SJSA1 (cell line): ENCODE results near the gene NFATC2IP. TPM values are rescaled to one million over a fixed set of nuclear protein-coding genes. Genes with fewer than 3 reads are reported as not detected.
"Not testable (repeated sequence)": the region's sequence is repeated elsewhere in the genome, so short reads cannot be mapped to it uniquely, and the experiment has no call there.

Experiments
- DNase-seq, 2 experiments: peaks; one replicate each; pipeline ENCODE4 v3.0.0-alpha.2; 2015 to 2020; ENCODE audit warnings: low spot score in 2 of 2, low read depth in 1 of 2
- H3K27ac ChIP-seq: fragments of 250-450 bp; sonication (Bioruptor Pico); 2 replicates; pipeline ENCODE4 v1.5.1; 2020; ENCODE audit warnings: mild to moderate bottlenecking, moderate library complexity
- H3K27me3 ChIP-seq: fragments of 250-450 bp; sonication (Bioruptor Pico); replicated peaks from 2 replicates; pipeline ENCODE4 v1.5.1; 2020; ENCODE audit warnings: mild to moderate bottlenecking, moderate library complexity
- H3K36me3 ChIP-seq: fragments of 250-450 bp; sonication (Bioruptor Pico); 2 replicates; pipeline ENCODE4 v1.5.1; 2020; ENCODE audit warnings: mild to moderate bottlenecking
- H3K4me1 ChIP-seq: fragments of 250-450 bp; sonication (Bioruptor Pico); replicated peaks from 2 replicates; pipeline ENCODE4 v1.6.1; 2021; ENCODE audit warnings: mild to moderate bottlenecking
- H3K4me3 ChIP-seq: fragments of 250-450 bp; sonication (Bioruptor Pico); 2 replicates; pipeline ENCODE4 v1.5.1; 2020; ENCODE audit warnings: mild to moderate bottlenecking
- H3K9me3 ChIP-seq: fragments of 250-450 bp; sonication (Bioruptor Pico); replicated peaks from 2 replicates; pipeline ENCODE4 v1.5.1; 2020; ENCODE audit warnings: mild to moderate bottlenecking
- total RNA-seq: library from RNA; depleted of rRNA; stranded (reverse); fragments of >200 nt; shearing (Covaris generic); gene quantifications from 2 replicates; pipeline ENCODE4 v1.2.3, GENCODE V29; 2014

The NFATC2IP gene
- total RNA-seq, 1 experiment from 2014 or later = 29.8 TPM

DNA sequence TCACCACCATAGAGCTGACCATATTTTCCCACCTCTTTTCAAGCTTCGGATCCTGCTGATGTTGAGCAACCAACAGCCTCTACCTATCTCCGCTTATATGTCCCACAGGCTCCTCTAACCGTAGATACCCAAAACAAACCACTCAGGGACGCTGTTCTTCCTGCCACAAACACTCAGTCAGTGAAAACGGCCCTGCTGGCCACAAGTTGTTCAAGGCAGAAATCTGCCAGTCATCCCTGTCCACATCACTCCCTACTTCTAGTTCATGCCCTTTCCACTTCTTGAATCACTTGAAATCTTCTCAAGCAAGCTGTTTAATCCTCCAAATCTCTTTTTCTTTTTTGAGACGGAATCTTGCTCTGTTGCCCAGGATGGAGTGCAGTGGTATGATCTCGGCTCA is 33.6 kb upstream of the NFATC2IP start:
- DNase-seq = no peak

DNA sequence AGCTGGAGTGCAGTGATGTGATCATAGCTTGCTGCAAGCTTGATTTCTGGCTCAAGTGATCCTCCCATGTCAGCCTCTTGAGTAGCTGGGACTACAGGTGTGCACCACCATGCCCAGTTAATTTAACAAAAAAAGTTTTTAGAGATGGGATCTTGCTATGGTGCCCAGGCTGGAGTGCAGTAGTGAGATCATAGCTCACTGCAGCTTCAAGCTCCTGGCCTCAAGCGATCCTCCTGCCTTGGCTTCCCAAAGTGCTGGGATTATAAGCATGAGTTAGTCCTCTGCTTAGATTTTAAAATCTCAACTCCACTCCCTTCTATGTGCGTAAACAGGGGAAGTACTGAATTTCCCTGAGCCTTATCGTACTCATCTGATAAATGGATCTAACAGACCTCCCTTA is 32.0 kb upstream of the NFATC2IP start:
- no peak overlapping the region for H3K4me3 ChIP-seq
- H3K4me1 ChIP-seq = no peaks in the 10 kb centered on the region
- DNase-seq = no peak
- H3K27me3 ChIP-seq = no peaks in the 10 kb centered on the region
- peaks cover 38% of the 10 kb centered on the region for H3K36me3 ChIP-seq
- H3K27ac ChIP-seq = no peak overlapping the region
- H3K9me3 ChIP-seq = no peaks in the 10 kb centered on the region

More for the DNA sequence above, 33.6 kb upstream of the NFATC2IP start:
- peaks cover 50% of the 10 kb centered on the region for H3K36me3 ChIP-seq
- no peak overlapping the region for H3K27ac ChIP-seq
- no peaks in the 10 kb centered on the region for H3K27me3 ChIP-seq
- no peaks in the 10 kb centered on the region for H3K9me3 ChIP-seq
- H3K4me3 ChIP-seq = no peak overlapping the region
- H3K4me1 ChIP-seq = no peaks in the 10 kb centered on the region

DNA sequence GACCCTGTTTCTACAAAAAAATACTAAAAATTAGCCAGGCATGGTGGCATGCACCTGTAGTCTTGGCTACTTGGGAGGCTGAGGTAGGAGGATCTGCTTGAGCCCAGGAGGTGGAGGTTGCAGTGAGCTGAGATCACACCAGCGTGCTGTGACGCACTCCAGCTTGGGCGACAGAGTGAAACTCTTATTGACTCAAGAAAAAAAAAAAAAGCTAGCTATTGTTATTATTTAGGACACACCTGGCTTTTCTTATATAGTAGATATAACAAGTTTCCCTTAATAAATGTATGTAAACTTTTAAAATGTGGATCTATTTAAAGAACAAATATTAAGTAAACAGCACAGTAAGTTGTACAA is 27.5 kb upstream of the NFATC2IP start:
- Histone ChIP-seq H3K4me3 (no peak overlapping the region), H3K4me1 (peaks cover 15% of the 10 kb centered on the region), H3K36me3 (peaks cover 17% of the 10 kb centered on the region), H3K27ac (no peak overlapping the region), H3K27me3 (no peaks in the 10 kb centered on the region), H3K9me3 (no peaks in the 10 kb centered on the region)
- DNase-seq = no peak

DNA sequence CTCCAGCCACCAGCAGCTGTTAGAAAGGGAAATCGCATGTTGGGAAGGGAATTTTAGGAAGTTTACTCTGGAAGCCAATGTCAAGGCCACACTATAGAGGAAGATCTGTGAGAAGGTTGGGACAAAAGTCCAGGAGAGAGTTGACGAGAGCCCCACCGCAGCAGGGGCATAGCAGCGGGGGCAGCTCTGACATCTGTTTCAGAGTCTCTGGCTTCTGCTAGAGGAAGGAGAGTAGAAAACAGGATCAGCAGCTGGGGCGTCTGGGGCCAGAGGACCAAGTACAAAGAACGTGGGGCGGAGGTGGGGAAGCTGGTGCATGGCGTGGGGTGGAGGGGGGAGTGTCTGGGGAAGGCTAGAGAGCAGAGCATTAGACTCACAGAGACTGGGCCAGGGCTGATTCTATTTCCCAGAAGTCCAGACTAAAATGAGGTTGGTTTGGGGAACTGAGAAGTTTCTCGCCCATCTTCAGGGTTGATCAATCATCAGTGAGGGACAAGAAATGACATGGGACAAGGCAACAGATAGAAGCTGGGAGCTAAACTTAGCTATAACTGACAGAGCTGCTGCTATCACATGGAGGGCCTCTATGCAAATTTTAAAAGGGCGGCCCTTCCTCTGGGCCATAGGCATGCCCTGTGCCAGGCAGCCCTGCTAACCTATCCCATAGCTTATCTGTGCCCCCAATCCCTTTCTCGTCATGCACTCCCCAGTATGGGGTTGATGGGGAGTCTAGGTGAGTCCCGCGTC is 26.9 kb upstream of the NFATC2IP start:
- Histone ChIP-seq H3K9me3 (no peaks in the 10 kb centered on the region), H3K4me1 (peaks cover 15% of the 10 kb centered on the region), H3K27me3 (no peaks in the 10 kb centered on the region), H3K4me3 (no peak overlapping the region), H3K36me3 (peaks cover 13% of the 10 kb centered on the region), H3K27ac (no peak overlapping the region)
- DNase-seq = no peak

DNA sequence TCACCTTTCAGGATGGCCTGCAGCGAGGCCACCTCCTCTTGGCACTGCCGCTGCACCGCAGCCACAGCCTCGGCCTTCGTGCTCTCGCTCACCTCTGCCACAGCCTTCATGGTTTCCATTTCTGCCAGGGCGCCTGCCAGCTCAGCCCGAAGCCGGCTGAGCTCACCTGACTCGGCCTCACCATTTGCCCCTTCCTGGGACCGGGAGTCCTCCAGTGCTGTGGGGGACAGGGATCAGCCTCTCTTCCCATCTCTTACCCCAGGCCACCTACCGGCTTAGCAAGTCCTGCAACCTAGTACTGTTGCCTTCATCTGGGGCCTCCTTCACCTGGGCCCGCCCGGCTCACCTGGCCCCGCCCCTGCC is 26.4 kb upstream of the NFATC2IP start:
- Histone ChIP-seq H3K9me3 (no peaks in the 10 kb centered on the region), H3K4me1 (peaks cover 15% of the 10 kb centered on the region), H3K27me3 (no peaks in the 10 kb centered on the region), H3K27ac (no peak overlapping the region), H3K4me3 (peak overlapping the region; percentile 89), H3K36me3 (peaks cover 8% of the 10 kb centered on the region)
- no peak for DNase-seq

DNA sequence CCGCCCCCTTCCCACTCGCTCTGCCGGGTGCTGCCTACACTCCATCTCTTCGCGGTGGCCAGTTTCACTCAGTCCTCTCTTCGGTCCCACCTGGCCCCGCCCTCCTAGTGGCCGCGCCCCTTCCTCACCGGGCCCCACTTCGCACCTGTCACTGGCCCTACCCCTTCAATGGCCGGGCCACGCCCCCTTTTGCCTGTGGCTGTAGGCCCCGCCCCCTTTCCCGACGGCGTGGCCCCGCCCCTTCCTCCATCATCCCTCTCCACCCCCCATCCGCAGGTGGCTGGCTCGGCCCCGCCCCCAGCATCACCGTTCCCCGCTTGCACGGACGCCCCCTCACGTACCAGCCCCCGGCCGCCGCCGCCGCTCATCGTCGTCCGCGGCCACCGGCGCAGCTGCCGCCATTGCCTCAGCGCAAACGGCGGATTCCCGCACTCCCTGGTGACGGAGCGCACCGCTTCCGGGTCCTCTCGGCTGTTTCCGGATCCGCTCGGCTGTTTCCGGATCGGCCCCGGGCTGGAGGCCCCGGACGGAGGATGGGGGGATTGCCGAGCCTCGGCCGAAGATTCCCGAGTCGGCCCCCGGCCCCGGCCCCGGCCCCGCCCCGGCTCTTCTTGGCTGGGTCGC is 25.9 kb upstream of the NFATC2IP start, which contains the start of gene RABEP2:
Gene RABEP2, minus strand, starts transcription at position 477 of the 624 bp plus-strand sequence. Its CDS starts 75 bp downstream, at position 402.
- H3K36me3 ChIP-seq = peaks cover 3% of the 10 kb centered on the region
- DNase-seq = peak in 1 of 2 experiments; percentile 94
- H3K4me3 ChIP-seq = peak within 1 kb of the TSS; percentile 89
- no peaks in the 10 kb centered on the region for H3K9me3 ChIP-seq
- peak within 1 kb of the TSS; percentile 95 for H3K27ac ChIP-seq
- H3K4me1 ChIP-seq = peaks cover 15% of the 10 kb centered on the region
- no peaks in the 10 kb centered on the region for H3K27me3 ChIP-seq

DNA sequence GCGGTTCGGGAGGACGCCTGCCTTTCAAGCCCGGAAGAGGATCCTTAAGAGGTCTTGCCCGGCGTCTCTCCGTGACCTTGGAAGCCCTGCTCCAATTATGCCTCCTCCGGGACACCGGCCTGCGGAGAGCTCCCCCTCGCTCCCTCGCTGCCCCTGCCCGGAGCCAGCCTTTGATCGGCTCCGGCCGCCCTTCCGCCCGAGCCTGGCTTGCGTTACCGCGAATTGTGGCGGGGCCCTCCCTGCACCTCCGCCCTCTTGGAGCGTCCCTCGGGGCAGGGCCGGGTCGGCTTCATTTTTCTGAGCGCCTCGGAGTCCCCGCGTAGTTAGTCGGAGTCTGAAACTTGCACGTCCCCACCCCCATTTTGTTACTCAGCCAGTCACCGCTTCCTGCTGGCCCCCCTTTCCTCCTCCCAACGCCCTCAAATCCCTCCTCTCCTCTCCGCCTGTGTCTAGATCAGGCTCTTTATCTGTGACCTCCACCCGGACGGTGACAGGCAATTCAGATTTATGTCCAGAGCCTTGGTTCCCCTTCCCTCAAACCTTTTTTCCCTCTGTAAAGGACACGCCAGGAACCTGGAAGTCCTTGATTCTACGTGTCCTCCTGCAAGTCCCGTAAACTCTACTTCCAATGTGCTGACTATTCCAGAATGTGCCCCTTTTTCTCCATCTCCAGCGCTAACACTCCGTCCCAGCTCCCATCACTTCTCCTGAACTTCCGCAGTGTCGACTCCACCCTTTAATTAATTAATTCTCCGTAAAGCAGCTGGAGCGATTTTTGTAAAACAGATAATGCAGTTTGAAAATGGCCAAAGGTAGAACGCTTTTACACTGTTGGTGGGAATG is 25.1 kb upstream of the NFATC2IP start:
- H3K36me3 ChIP-seq = peaks cover 3% of the 10 kb centered on the region
- peak; percentile 89 to 93 for DNase-seq
- H3K27ac ChIP-seq = peak overlapping the region; percentile 95

DNA sequence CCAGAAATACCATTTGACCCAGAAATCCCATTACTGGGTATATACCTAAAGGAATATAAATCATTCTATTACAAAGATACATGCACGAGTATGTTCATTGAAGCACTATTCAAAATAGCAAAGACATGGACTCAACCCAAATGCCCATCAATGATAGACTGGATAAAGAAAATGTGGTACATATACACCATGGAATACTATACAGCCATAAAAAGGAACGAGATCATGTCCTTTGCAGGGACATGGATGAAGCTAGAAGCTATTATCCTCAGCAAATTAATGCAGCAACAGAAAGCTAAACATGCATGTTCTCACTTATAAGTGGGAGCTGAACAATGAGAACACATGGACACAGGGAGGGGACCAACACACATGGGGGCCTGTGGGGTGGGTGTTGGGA is 24.5 kb upstream of the NFATC2IP start:
- H3K4me3 ChIP-seq = peak overlapping the region; percentile 89
- DNase-seq, H3K27ac ChIP-seq, H3K27me3 ChIP-seq, H3K9me3 ChIP-seq, H3K36me3 ChIP-seq: not testable (repeated sequence)
- peaks cover 15% of the 10 kb centered on the region for H3K4me1 ChIP-seq

More for the DNA sequence above, 25.1 kb upstream of the NFATC2IP start:
- peaks cover 15% of the 10 kb centered on the region for H3K4me1 ChIP-seq
- peak overlapping the region; percentile 89 for H3K4me3 ChIP-seq
- H3K27me3 ChIP-seq = no peaks in the 10 kb centered on the region
- no peaks in the 10 kb centered on the region for H3K9me3 ChIP-seq

DNA sequence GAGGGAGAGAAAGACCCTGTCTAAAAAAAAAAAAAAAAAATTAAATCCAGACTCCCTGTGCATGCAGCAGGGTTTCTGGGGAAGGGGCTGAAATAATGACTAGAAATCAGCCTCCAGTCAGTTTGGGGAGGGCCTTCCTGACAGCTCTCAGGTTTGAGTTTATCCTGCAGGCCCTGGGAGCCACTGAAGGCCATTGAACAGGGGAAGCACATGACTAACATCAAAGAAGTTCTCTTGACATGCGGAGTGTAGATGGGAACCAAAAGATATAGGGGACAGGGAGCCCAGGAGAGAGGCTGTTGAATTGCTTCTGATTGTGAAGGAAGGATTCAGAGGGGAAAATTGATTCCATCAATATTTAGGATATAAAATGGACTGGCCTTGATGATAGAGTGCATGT is 22.9 kb upstream of the NFATC2IP start:
- Histone ChIP-seq H3K9me3 (no peaks in the 10 kb centered on the region), H3K4me3 (no peak overlapping the region)

DNA sequence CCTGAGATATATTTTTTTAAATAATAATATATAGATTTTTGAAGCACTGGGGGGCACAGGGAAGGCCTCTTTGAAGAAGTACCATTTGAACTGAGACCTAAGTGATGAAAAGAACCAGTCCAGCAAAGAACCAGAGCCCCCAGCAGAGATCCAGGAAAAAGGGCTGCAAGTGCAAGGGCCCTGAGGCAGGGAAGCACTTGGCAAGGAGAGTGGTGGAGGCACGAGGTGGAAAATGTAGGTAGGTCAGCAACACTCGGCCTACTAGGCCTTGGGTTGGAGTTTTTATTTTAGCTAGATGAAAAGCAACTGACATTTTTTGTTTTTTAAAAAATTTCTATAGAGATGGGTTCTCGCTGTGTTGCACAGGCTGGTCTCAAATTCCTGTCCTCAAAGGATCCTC is 20.5 kb upstream of the NFATC2IP start:
- Histone ChIP-seq H3K4me1 (peaks cover 8% of the 10 kb centered on the region; the same call in 1 of the 2 replicates), H3K9me3 (no peaks in the 10 kb centered on the region), H3K4me3 (no peak overlapping the region), H3K36me3 (peaks cover 3% of the 10 kb centered on the region), H3K27ac (no peak overlapping the region), H3K27me3 (no peaks in the 10 kb centered on the region)
- no peak for DNase-seq

More for the DNA sequence above, 22.9 kb upstream of the NFATC2IP start:
- Histone ChIP-seq H3K4me1 (peaks cover 15% of the 10 kb centered on the region), H3K27ac (no peak overlapping the region), H3K27me3 (no peaks in the 10 kb centered on the region), H3K36me3 (peaks cover 3% of the 10 kb centered on the region)
- DNase-seq = no peak

DNA sequence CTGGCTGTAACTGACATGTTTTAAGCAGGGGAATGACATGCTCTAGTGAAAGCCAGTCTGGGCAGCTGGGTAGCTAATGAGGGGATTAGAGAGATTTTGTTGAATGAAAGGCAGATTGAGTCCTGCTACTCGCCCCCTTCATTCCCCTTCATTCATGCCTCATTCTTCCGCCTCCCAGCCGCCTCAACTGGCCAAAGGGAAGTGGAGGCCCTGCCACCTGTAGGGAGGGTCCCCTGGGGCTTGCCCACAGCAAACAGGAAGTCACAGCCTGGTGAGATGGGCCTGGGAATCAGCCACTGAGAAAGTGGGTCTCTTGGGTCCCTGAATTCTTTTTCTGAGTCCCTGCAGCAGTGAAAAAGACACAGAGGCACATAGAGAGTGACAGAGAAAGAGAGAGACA is 20.1 kb upstream of the NFATC2IP start:
- H3K36me3 ChIP-seq = no peaks in the 10 kb centered on the region
- no peak for DNase-seq
- H3K4me3 ChIP-seq = no peak overlapping the region
- H3K27me3 ChIP-seq = no peaks in the 10 kb centered on the region
- peaks cover 5% of the 10 kb centered on the region; the same call in 1 of the 2 replicates for H3K4me1 ChIP-seq
- no peak overlapping the region for H3K27ac ChIP-seq
- no peaks in the 10 kb centered on the region for H3K9me3 ChIP-seq

DNA sequence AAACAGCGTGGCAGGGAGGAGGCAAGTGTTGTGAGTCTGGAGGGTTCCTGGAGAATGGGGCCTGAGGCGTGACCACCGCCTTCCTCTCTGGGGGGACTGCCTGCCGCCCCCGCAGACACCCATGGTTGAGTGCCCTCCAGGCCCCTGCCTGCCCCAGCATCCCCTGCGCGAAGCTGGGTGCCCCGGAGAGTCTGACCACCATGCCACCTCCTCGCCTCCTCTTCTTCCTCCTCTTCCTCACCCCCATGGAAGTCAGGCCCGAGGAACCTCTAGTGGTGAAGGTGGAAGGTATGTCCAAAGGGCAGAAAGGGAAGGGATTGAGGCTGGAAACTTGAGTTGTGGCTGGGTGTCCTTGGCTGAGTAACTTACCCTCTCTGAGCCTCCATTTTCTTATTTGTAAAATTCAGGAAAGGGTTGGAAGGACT is 18.9 kb upstream of the NFATC2IP start, which contains the start of gene CD19:
Gene CD19, plus strand, starts transcription at position 171 of the 425 bp plus-strand sequence. Its CDS starts 30 bp downstream, at position 201.
- Histone ChIP-seq H3K4me3 (no peak within 1 kb of the TSS), H3K4me1 (no peaks in the 10 kb centered on the region), H3K9me3 (no peaks in the 10 kb centered on the region), H3K36me3 (no peaks in the 10 kb centered on the region), H3K27ac (no peak within 1 kb of the TSS), H3K27me3 (no peaks in the 10 kb centered on the region)
- DNase-seq = no peak

DNA sequence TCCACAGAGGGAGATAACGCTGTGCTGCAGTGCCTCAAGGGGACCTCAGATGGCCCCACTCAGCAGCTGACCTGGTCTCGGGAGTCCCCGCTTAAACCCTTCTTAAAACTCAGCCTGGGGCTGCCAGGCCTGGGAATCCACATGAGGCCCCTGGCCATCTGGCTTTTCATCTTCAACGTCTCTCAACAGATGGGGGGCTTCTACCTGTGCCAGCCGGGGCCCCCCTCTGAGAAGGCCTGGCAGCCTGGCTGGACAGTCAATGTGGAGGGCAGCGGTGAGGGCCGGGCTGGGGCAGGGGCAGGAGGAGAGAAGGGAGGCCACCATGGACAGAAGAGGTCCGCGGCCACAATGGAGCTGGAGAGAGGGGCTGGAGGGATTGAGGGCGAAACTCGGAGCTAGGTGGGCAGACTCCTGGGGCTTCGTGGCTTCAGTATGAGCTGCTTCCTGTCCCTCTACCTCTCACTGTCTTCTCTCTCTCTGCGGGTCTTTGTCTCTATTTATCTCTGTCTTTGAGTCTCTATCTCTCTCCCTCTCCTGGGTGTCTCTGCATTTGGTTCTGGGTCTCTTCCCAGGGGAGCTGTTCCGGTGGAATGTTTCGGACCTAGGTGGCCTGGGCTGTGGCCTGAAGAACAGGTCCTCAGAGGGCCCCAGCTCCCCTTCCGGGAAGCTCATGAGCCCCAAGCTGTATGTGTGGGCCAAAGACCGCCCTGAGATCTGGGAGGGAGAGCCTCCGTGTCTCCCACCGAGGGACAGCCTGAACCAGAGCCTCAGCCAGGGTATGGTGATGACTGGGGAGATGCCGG is 18.2 kb upstream of the NFATC2IP start:
- DNase-seq = no peak
- no peaks in the 10 kb centered on the region for H3K4me1 ChIP-seq
- H3K9me3 ChIP-seq = no peaks in the 10 kb centered on the region
- no peak overlapping the region for H3K27ac ChIP-seq
- H3K4me3 ChIP-seq = no peak overlapping the region
- no peaks in the 10 kb centered on the region for H3K27me3 ChIP-seq
- no peaks in the 10 kb centered on the region for H3K36me3 ChIP-seq
